Astrocyte of the spinal cord (primary cell): Measurements from ENCODE around the gene FGD4.

Experiments used
- DNase-seq: peaks from one replicate; pipeline ENCODE4 v3.0.0; 2011; ENCODE audit warnings: low read depth, low spot score
- H3K4me3 ChIP-seq: 2 replicates; pipeline ENCODE4 v1.5.1; 2011; ENCODE audit warnings: low read depth, mild to moderate bottlenecking, low read length, moderate library complexity
- in situ Hi-C: cut with HindIII; loops from 2 replicates; pipeline ENCODE4 v1.10.0; 2017; ENCODE audit warnings: low sequenced_read_pairs
- TF ChIP-seq, protein P1 (sequence below): IDR thresholded peaks from 2 replicates; pipeline ENCODE4 v1.5.1; 2012; ENCODE audit warnings: low read depth, mild to moderate bottlenecking, low read length, inconsistent platforms

FGD4 gene

DNA sequence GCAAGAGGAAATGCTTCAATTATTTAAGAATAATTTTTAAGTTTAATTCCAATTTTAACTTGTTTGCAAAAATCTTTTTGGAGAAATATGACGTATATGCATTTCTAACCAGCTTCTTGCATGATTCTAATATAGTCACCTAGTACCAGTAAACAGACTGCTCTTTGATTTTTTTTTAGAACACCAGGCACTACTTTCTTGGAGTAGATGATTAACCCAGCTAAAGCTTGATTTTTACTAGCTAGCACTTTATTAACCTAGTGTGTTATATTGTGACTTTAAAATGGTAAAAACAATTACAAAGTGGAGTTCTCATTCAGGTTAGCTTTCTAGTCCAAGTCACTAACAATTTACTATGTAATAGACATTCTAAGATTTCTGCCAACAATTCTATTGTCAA lies 32.6 kb upstream of the FGD4 start:
- TF ChIP-seq, protein P1, sequence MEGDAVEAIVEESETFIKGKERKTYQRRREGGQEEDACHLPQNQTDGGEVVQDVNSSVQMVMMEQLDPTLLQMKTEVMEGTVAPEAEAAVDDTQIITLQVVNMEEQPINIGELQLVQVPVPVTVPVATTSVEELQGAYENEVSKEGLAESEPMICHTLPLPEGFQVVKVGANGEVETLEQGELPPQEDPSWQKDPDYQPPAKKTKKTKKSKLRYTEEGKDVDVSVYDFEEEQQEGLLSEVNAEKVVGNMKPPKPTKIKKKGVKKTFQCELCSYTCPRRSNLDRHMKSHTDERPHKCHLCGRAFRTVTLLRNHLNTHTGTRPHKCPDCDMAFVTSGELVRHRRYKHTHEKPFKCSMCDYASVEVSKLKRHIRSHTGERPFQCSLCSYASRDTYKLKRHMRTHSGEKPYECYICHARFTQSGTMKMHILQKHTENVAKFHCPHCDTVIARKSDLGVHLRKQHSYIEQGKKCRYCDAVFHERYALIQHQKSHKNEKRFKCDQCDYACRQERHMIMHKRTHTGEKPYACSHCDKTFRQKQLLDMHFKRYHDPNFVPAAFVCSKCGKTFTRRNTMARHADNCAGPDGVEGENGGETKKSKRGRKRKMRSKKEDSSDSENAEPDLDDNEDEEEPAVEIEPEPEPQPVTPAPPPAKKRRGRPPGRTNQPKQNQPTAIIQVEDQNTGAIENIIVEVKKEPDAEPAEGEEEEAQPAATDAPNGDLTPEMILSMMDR: no peak
- in situ Hi-C loops: no loop called here
- H3K4me3 ChIP-seq: no peak overlapping the region
- no peak for DNase-seq

DNA sequence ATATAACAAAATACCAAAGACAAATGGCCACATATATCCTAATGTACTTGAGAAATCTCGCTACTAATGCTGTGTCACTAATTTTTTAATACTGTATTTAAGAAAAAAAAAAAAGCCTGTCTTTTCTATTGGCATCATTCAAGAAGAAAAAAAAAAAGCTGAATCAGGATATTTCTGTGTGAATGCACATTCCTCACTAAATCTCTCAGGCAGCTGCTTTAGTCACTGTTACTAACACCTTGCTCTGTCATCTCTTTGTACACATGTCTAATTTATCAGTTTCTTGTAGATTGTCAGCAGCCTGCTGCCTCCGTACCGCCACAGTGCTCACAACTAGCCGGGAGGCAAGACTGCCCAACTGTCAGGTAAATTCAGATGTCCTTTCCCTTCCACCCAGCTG lies 32.0 kb upstream of the FGD4 start:
- no peak overlapping the region for H3K4me3 ChIP-seq
- in situ Hi-C loops: no loop called here
- TF ChIP-seq, protein P1: no peak
- DNase-seq: no peak

DNA sequence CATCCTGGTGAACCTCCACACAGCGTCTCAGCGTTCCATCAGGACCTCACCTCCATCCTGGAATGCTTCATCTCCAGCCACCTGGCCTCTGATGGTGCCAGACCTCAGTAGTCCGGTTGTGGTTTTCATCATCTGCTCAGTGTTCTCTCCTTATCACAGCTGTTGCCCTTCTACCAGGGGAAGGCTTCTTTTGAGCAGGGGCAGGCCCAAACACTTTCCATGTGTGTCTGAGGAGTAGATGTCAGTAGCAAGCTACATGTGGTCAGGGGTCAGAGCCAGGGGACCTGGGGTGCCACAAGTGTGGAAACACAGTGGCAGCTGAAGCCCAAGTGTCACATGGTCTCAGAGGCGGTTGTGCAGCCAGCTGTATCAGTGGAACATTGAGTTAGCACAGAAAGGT lies 30.2 kb upstream of the FGD4 start:
- TF ChIP-seq, protein P1: no peak
- in situ Hi-C loops: no loop called here
- DNase-seq: no peak
- H3K4me3 ChIP-seq: no peak overlapping the region

DNA sequence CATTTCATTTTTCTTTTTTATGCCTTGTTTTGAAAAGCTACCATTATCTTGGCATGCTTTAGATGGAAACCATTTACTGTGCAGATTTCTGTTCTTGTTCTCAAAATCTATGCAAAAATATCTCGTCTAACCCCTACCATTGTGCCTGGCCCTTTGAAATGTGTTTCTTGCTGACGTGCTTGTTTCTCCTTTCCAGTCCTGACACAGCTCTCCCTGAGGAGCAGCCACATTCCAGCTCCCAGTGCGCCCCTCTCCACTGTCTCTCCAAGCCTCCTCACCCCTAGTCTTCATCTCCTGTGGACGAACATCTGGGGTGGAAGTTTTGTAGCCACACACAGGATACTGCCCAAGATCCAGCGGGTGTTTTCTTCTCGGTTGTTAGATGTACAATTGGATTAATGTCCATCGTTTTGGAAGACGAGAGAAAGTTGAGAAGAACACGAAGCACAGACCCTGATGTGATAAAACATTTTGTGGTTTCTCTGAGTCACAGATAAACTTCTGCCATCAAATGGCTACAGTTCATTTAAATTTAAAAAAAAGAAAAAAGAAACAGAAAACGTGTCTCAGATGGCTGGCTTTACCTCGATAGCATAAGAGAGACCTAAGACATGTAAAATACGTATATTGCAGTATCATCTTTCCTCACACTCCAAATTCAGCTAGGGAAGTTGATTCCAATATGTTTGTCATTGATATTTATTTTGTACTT lies 21.9 kb upstream of the FGD4 start:
- in situ Hi-C loops: no loop called here
- no peak for DNase-seq
- TF ChIP-seq, protein P1: no peak
- no peak overlapping the region for H3K4me3 ChIP-seq

DNA sequence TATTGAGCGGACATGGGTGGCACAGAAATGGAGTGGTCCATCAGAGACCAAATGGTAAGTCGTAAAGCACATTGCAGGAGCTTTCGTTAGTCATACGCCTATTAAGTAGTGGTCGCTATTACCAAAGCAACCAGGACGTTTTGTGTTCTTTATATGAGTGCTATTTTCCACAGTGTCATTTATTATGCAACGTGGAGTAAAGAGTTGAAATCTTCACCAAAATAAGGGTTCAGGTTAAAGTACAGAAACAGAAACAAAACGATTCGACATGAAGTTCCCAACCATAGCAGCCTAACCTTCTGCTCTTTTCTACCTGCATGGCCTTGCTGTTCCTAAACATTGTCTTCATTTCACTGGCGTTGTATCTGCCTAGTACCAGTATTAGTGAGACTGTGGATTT lies 20.1 kb upstream of the FGD4 start:
- no peak for DNase-seq
- TF ChIP-seq, protein P1: no peak
- in situ Hi-C loops: no loop called here
- no peak overlapping the region for H3K4me3 ChIP-seq

DNA sequence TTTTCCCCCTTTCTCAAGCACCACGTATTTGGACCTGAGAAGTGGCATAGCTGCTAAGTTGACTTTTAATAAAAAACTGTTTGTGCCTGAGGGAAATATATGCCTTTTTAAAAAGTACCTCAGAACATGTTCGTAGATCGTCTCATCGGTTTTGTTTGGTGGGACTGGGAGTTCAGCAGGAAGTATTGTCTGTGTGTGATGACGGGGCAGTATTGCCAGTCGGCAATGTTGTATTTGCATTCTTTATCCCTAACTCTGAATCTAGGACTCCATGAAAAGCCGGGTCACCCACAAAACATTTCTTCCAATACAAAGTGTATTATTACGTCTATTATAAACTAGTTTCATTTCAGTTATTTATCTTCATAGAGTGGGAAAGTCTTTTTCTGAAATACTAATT lies 19.7 kb upstream of the FGD4 start:
- in situ Hi-C loops: no loop called here
- TF ChIP-seq, protein P1: no peak
- no peak for DNase-seq
- no peak overlapping the region for H3K4me3 ChIP-seq
